ELF-1 (cell line): Measurements from ENCODE around the gene GPR63.
A peak's percentile ranks its signal among the peaks of the same experiment; 100 is the strongest.

ENCODE experiments used
- DNase-seq: peaks from one replicate; pipeline ENCODE4 v3.0.0-alpha.2; 2016; ENCODE audit warnings: low read depth, low spot score

Gene GPR63

GRCh38 chr6:96823743-96824142, 13.5 kb downstream of the GPR63 start:
- no peak for DNase-seq

GRCh38 chr6:96821034-96821433, 16.2 kb downstream of the GPR63 start:
- no peak for DNase-seq

- peak; percentile 72 for DNase-seq
Observed at GRCh38 chr6:96816301-96816817, 20.9 kb downstream of the GPR63 start.

- DNase-seq, result no peak
Observed at GRCh38 chr6:96814625-96815024, 22.7 kb downstream of the GPR63 start.

- no peak for DNase-seq
Observed at GRCh38 chr6:96812077-96812703, 25.1 kb downstream of the GPR63 start.

GRCh38 chr6:96811670-96812069, 25.6 kb downstream of the GPR63 start:
- no peak for DNase-seq

- DNase-seq, result no peak
Observed at GRCh38 chr6:96811136-96811535, 26.1 kb downstream of the GPR63 start.

GRCh38 chr6:96809119-96809518, 28.2 kb downstream of the GPR63 start:
- DNase-seq, result no peak

GRCh38 chr6:96803106-96803481, 34.2 kb downstream of the GPR63 start:
- no peak for DNase-seq

GRCh38 chr6:96795481-96795880, 41.8 kb downstream of the GPR63 start:
- no peak for DNase-seq

GRCh38 chr6:96794980-96795379, 42.3 kb downstream of the GPR63 start:
- DNase-seq, result no peak

GRCh38 chr6:96792561-96793190, 44.6 kb downstream of the GPR63 start:
- DNase-seq, result no peak

- DNase-seq, result no peak
Observed at GRCh38 chr6:96789871-96790270, 47.4 kb downstream of the GPR63 start.

- no peak for DNase-seq
Observed at GRCh38 chr6:96787846-96788580, 49.3 kb downstream of the GPR63 start.

- no peak for DNase-seq
Observed at GRCh38 chr6:96786336-96786735, 50.9 kb downstream of the GPR63 start.

GRCh38 chr6:96784650-96785049, 52.6 kb downstream of the GPR63 start:
- DNase-seq, result no peak

- no peak for DNase-seq
Observed at GRCh38 chr6:96783307-96783706, 54.0 kb downstream of the GPR63 start.

GRCh38 chr6:96781557-96781956, 55.7 kb downstream of the GPR63 start:
- no peak for DNase-seq

- no peak for DNase-seq
Observed at GRCh38 chr6:96777113-96777512, 60.2 kb downstream of the GPR63 start.

- DNase-seq, result no peak
Observed at GRCh38 chr6:96775727-96776400, 61.4 kb downstream of the GPR63 start.

- no peak for DNase-seq
Observed at GRCh38 chr6:96766769-96767168, 70.5 kb downstream of the GPR63 start.

GRCh38 chr6:96762599-96762998, 74.7 kb downstream of the GPR63 start:
- no peak for DNase-seq
